ENCODE results near the gene RGS3.
A peak's percentile ranks its signal among the peaks of the same experiment; 100 is the strongest.

RGS3 gene

DNA sequence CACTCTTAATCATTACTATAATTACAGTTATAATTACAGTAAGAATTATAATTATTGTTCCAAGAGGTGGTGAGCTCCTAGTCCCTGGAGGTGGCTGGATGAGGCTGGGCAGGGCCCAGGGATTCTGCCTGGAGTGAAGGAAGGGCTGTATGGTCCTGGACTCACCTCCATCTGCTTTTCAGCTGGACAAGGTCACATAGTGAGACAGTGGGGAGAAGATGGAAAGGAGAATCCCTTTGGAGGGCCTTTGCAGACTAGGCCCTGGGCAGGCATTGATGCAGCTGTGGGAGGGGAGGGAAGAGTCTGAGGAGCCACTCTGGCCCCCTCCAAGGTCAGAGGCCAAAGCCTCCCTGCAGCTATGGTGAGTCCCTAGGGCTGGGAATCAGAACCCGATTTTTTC, 125.4 kb downstream of the RGS3 start:
- no peak for DNase-seq (ENCODE audit: extremely low read depth, low read depth)
- no peak for TF ChIP-seq CTCF (IDR thresholded peaks at IDR 0.05; ENCODE audit: low read depth, low read length)

- no peak for DNase-seq (ENCODE audit: extremely low read depth, low read depth)
- no peak for TF ChIP-seq CTCF (IDR thresholded peaks at IDR 0.05; ENCODE audit: low read depth, low read length)
Observed at GRCh38 chr9:113589407-113589806, 125.9 kb downstream of the RGS3 start.

DNA sequence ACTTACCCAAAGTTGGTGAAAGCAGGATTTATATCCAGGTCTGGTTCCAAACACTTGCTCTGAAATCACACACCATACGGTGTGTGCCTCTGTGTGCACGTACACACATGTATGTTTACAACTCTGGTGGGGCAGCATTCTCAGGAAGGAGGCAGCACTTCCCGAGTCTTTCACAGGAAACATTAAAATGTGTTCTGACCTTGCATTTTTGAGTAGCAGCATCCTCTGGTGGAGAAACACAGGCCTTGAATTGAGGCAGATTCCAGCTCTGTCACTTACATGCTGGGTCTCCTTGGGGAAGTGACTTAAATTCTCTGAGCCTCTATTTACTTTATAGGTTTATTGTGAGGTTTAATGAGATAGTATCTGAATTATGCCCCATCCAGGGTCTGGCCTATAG, 126.4 kb downstream of the RGS3 start:
- DNase-seq (ENCODE audit: extremely low read depth, low read depth): no peak
- TF ChIP-seq CTCF (IDR thresholded peaks at IDR 0.05; ENCODE audit: low read depth, low read length): peak; percentile 72

DNA sequence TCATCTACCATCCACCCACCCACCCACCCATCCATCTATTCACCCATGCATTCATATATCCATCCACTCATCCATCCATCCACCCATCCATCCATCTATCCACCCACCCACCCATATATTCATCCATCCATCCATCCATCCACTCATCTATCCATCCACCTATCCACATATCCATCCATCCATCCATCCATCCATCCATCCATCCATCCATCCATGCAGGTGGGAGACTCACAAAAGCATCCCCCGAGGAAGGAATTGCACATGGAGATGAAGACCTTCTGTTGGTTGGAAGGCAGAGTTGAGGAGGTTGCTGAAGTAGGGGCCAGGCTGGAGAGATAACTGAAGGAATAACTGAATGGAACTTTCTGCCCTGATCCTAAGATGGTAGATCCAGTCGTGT, 126.9 kb downstream of the RGS3 start:
- no peak for DNase-seq (ENCODE audit: extremely low read depth, low read depth)
- no peak for TF ChIP-seq CTCF (IDR thresholded peaks at IDR 0.05; ENCODE audit: low read depth, low read length)

GRCh38 chr9:113590991-113591898, 127.7 kb downstream of the RGS3 start:
- peak; percentile 94 for TF ChIP-seq CTCF (IDR thresholded peaks at IDR 0.05; ENCODE audit: low read depth, low read length)
- DNase-seq (ENCODE audit: extremely low read depth, low read depth): no peak

DNA sequence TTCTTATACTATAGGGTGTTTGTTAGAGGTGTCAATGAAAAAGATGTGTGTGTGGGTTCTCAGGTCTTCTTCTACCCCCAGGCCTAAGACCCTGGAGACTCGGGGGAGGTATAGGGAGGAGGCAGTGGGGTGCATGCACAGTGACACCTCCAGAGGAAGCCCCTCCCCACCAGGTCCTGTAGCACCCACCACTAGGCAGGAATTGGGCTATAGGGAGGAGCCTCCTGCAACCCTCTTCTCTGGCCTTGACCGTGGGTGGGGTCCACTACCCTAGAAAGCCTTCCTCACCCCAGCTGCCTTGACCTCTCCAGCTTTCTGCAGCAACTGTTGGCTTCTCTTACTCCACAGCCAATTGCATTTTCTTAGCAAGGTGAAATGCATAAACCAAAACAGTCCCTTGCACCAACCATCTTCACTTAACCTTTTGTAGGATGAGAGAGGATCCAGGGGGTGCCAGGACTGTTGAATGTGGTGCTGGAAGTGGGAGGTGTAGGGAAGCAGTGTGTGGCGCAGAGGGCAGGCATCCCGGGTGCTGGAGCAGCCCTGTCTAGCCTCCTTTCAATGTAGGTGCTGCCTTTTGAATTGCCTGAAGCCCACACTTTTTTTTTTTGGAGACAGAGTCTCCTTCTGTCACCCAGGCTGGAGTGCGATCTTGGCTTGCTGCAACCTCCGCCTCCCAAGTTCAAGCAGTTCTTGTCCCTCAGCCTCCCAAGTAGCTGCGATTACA, 128.5 kb downstream of the RGS3 start:
- no peak for TF ChIP-seq CTCF (IDR thresholded peaks at IDR 0.05; ENCODE audit: low read depth, low read length)
- no peak for DNase-seq (ENCODE audit: extremely low read depth, low read depth)
